Progenitor cell of endocrine pancreas (in vitro differentiated cells): Measurements from ENCODE around the gene PDIA6. TPM values are rescaled to one million over a fixed set of nuclear protein-coding genes. Genes with fewer than 3 reads are reported as not detected.

ENCODE experiments used
- DNase-seq: peaks from one replicate; pipeline ENCODE4 v3.0.0; 2021; ENCODE audit warnings: low spot score; ENCODE audit not compliant: unreplicated experiment
- H3K27ac Mint-ChIP-seq: 2 replicates; pipeline ENCODE4 v1.8.0; 2021; ENCODE audit warnings: mild to moderate bottlenecking, moderate library complexity, mixed read lengths
- H3K27me3 Mint-ChIP-seq: 2 replicates; pipeline ENCODE4 v1.8.0; 2021; ENCODE audit warnings: mixed read lengths
- H3K36me3 Mint-ChIP-seq: 2 replicates; pipeline ENCODE4 v1.8.0; 2022; ENCODE audit warnings: mixed read lengths; ENCODE audit not compliant: insufficient read depth
- H3K4me1 Mint-ChIP-seq: 2 replicates; pipeline ENCODE4 v1.8.0; 2021; ENCODE audit warnings: low read depth, mixed read lengths
- H3K4me3 Mint-ChIP-seq: 2 replicates; pipeline ENCODE4 v1.8.0; 2021; ENCODE audit warnings: low read depth, mild to moderate bottlenecking, moderate library complexity, mixed read lengths
- H3K9me3 Mint-ChIP-seq: 2 replicates; pipeline ENCODE4 v1.8.0; 2021; ENCODE audit warnings: low read depth, mixed read lengths
- long read RNA-seq: library from polyadenylated mRNA; unstranded; transcript quantifications from one replicate; pipeline ENCODE4 v2.0.0, GENCODE V29; 2020
- total RNA-seq: library from RNA; stranded (reverse); gene quantifications from 2 replicates; pipeline ENCODE4 v1.2.1, GENCODE V29; 2021
- TF ChIP-seq, protein P1 (sequence below): fragments of 200-600 bp; sonication (generic); IDR thresholded peaks from one replicate; pipeline ENCODE4 v1.5.0; 2021; ENCODE audit warnings: antibody characterized with exemption, mild to moderate bottlenecking; ENCODE audit not compliant: unreplicated experiment

The PDIA6 gene, protein sequence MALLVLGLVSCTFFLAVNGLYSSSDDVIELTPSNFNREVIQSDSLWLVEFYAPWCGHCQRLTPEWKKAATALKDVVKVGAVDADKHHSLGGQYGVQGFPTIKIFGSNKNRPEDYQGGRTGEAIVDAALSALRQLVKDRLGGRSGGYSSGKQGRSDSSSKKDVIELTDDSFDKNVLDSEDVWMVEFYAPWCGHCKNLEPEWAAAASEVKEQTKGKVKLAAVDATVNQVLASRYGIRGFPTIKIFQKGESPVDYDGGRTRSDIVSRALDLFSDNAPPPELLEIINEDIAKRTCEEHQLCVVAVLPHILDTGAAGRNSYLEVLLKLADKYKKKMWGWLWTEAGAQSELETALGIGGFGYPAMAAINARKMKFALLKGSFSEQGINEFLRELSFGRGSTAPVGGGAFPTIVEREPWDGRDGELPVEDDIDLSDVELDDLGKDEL
- 248 and 249 TPM in 2 replicates for total RNA-seq
- long read RNA-seq, transcript PDIA6-201 (13 exons, 2,338 nt), result major isoform, 1,200 of 1,322 reads
- long read RNA-seq, partial matches to known transcripts, result 50 of 1,322 reads
- long read RNA-seq, other reads (novel, unspliced or antisense), result 70 of 1,322 reads

GRCh38 chr2:10812362-10813162 lies at the start of gene PDIA6:
Gene PDIA6, minus strand, starts transcription at chr2:10812785. Its CDS starts 89 bp downstream, at chr2:10812696.
- peaks cover 24% of the 10 kb centered on the region for H3K4me1 Mint-ChIP-seq
- DNase-seq, result peak; percentile 99
- H3K4me3 Mint-ChIP-seq, result peak within 1 kb of the TSS; percentile 93
- peaks cover 13% of the 10 kb centered on the region for H3K27me3 Mint-ChIP-seq
- no peaks in the 10 kb centered on the region for H3K9me3 Mint-ChIP-seq
- TF ChIP-seq, protein P1, sequence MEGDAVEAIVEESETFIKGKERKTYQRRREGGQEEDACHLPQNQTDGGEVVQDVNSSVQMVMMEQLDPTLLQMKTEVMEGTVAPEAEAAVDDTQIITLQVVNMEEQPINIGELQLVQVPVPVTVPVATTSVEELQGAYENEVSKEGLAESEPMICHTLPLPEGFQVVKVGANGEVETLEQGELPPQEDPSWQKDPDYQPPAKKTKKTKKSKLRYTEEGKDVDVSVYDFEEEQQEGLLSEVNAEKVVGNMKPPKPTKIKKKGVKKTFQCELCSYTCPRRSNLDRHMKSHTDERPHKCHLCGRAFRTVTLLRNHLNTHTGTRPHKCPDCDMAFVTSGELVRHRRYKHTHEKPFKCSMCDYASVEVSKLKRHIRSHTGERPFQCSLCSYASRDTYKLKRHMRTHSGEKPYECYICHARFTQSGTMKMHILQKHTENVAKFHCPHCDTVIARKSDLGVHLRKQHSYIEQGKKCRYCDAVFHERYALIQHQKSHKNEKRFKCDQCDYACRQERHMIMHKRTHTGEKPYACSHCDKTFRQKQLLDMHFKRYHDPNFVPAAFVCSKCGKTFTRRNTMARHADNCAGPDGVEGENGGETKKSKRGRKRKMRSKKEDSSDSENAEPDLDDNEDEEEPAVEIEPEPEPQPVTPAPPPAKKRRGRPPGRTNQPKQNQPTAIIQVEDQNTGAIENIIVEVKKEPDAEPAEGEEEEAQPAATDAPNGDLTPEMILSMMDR, result no peak
- no peaks in the 10 kb centered on the region for H3K36me3 Mint-ChIP-seq
- H3K27ac Mint-ChIP-seq, result peak within 1 kb of the TSS; percentile 94

- H3K36me3 Mint-ChIP-seq, result no peaks in the 10 kb centered on the region
These were observed 49.7 kb upstream of the PDIA6 start for GRCh38 chr2:10862330-10862729.

GRCh38 chr2:10861765-10862164 lies 49.2 kb upstream of the PDIA6 start:
- Mint-ChIP-seq H3K4me1 (no peaks in the 10 kb centered on the region), H3K4me3 (no peak overlapping the region), H3K27ac (no peak overlapping the region), H3K36me3 (no peaks in the 10 kb centered on the region), H3K27me3 (peaks cover 24% of the 10 kb centered on the region), H3K9me3 (no peaks in the 10 kb centered on the region)
- TF ChIP-seq, protein P1, result no peak
- DNase-seq, result no peak

More at GRCh38 chr2:10862330-10862729, 49.7 kb upstream of the PDIA6 start:
- Mint-ChIP-seq H3K9me3 (no peaks in the 10 kb centered on the region), H3K27me3 (peaks cover 24% of the 10 kb centered on the region), H3K4me3 (no peak overlapping the region), H3K4me1 (no peaks in the 10 kb centered on the region), H3K27ac (no peak overlapping the region)
- TF ChIP-seq, protein P1, result no peak
- no peak for DNase-seq

GRCh38 chr2:10860814-10861325 lies 48.3 kb upstream of the PDIA6 start:
- Mint-ChIP-seq H3K36me3 (no peaks in the 10 kb centered on the region), H3K4me1 (no peaks in the 10 kb centered on the region), H3K4me3 (no peak overlapping the region), H3K27ac (no peak overlapping the region), H3K9me3 (no peaks in the 10 kb centered on the region), H3K27me3 (peaks cover 21% of the 10 kb centered on the region)
- DNase-seq, result no peak
- TF ChIP-seq, protein P1, result no peak
